ENCODE measurements around the gene CFAP77.
"Not testable (repeated sequence)": the region's sequence is repeated elsewhere in the genome, so short reads cannot be mapped to it uniquely, and the experiment has no call there.

The CFAP77 gene

GRCh38 chr9:132547976-132548730 is 138.1 kb downstream of the CFAP77 start:
- DNase-seq (ENCODE audit: low read depth), result no peak

- DNase-seq (ENCODE audit: low read depth), result no peak
These were observed 139.0 kb downstream of the CFAP77 start for GRCh38 chr9:132548751-132549640.

GRCh38 chr9:132551556-132551955 is 141.5 kb downstream of the CFAP77 start:
- no peak for DNase-seq (ENCODE audit: low read depth)

- no peak for DNase-seq (ENCODE audit: low read depth)
These were observed 142.0 kb downstream of the CFAP77 start for GRCh38 chr9:132552041-132552440.

- no peak for DNase-seq (ENCODE audit: low read depth)
These were observed 144.7 kb downstream of the CFAP77 start for GRCh38 chr9:132554755-132555154.

GRCh38 chr9:132555528-132555927 is 145.5 kb downstream of the CFAP77 start:
- no peak for DNase-seq (ENCODE audit: low read depth)

GRCh38 chr9:132556235-132556634 is 146.2 kb downstream of the CFAP77 start:
- DNase-seq (ENCODE audit: low read depth), result no peak

GRCh38 chr9:132556714-132557113 is 146.7 kb downstream of the CFAP77 start:
- no peak for DNase-seq (ENCODE audit: low read depth)

GRCh38 chr9:132557159-132557558 is 147.1 kb downstream of the CFAP77 start:
- DNase-seq (ENCODE audit: low read depth), result no peak

- DNase-seq (ENCODE audit: low read depth), result no peak
These were observed 149.7 kb downstream of the CFAP77 start for GRCh38 chr9:132559711-132560110.

GRCh38 chr9:132560616-132561202 is 150.7 kb downstream of the CFAP77 start:
- DNase-seq (ENCODE audit: low read depth), result no peak

GRCh38 chr9:132562306-132562573 is 152.2 kb downstream of the CFAP77 start:
- no peak for DNase-seq (ENCODE audit: low read depth)

- DNase-seq (ENCODE audit: low read depth), result no peak
These were observed 154.5 kb downstream of the CFAP77 start for GRCh38 chr9:132564526-132564925.

GRCh38 chr9:132568787-132569186 is 158.8 kb downstream of the CFAP77 start:
- not testable (repeated sequence) for DNase-seq (ENCODE audit: low read depth)

GRCh38 chr9:132571806-132572600 is 162.0 kb downstream of the CFAP77 start:
- no peak for DNase-seq (ENCODE audit: low read depth)

GRCh38 chr9:132572921-132573320 is 162.9 kb downstream of the CFAP77 start:
- no peak for DNase-seq (ENCODE audit: low read depth)

GRCh38 chr9:132575005-132575609 is 165.1 kb downstream of the CFAP77 start:
- DNase-seq (ENCODE audit: low read depth), result no peak

GRCh38 chr9:132575811-132576210 is 165.8 kb downstream of the CFAP77 start:
- DNase-seq (ENCODE audit: low read depth), result no peak

- DNase-seq (ENCODE audit: low read depth), result no peak
These were observed 167.1 kb downstream of the CFAP77 start for GRCh38 chr9:132577119-132577518.

- no peak for DNase-seq (ENCODE audit: low read depth)
These were observed 168.4 kb downstream of the CFAP77 start for GRCh38 chr9:132578367-132578932.

- no peak for DNase-seq (ENCODE audit: low read depth)
These were observed 169.4 kb downstream of the CFAP77 start for GRCh38 chr9:132579427-132579798.
